Spleen (tissue), 7 donors: ENCODE measurements around the gene SSR3.

Source experiments
- CTCF ChIP-seq, 11 experiments: fragments of 200-600 bp in 7 of 11; fragments of 450-650 bp in 4 of 11; sonication (generic) in 4 of 11; IDR thresholded peaks in 8 of 11; conservative IDR thresholded peaks in 3 of 11; 1 replicate in 7 of 11; 2 replicates in 4 of 11; pipeline versions ENCODE4 v1.4.0 to v1.8.0; 2016 to 2021; ENCODE audit warnings: antibody characterized with exemption in 11 of 11, inconsistent platforms in 4 of 11, mild to moderate bottlenecking in 1 of 11
- POLR2A ChIP-seq, 3 donors: fragments of 450-650 bp; IDR thresholded peaks; one replicate each; pipeline ENCODE4 v1.5.1; 2017; ENCODE audit warnings: antibody characterized with exemption in 3 of 3, mild to moderate bottlenecking in 1 of 3
- donor health status: DM: no; HTN: no; CAD: no; lungs with moderate emphysema.
- donor health status: DM: no; HTN: no; CAD: no.
- donor health status: DM: no; HTN: no; CAD: no.

DNA sequence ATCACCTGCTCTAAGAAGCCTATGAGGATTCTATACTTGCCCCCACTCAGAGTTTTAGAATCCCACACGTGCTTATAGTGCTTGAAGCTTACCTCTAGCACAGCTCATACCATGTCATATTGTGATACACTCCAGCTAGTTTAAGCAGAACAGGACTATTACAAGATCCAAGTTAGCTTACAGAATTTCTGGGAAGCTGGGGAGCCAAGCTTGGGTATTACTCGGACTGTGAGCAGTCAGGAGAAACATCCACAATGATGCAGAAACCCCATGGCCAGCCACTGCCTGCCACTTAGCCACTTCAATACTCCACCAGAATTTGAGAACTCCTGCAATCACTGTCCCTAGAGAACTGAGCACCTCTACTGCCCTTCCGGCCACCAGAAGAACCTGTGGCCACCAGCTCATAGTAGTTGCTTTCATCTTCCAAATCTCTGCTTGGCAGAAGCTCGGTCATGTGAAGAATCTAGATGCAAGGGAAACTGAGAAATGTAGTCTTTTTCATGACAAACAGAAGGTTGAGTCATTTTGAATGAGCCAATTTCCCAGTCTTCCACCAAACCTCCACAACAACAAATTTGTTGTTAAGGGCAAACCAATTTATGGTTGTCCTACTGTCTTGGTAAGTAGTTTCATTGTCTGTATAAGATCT, 27.7 kb upstream of the SSR3 start:
- TF ChIP-seq POLR2A (IDR thresholded peaks at IDR 0.05) (no peak), CTCF (IDR thresholded peaks at IDR 0.05 in 8 of 11, conservative IDR thresholded peaks at IDR 0.05 in 3 of 11) (no peak)
